Measurements from ENCODE around the gene ZNF512. TPM values are rescaled to one million over a fixed set of nuclear protein-coding genes. Genes with fewer than 3 reads are reported as not detected.

Gene ZNF512, protein sequence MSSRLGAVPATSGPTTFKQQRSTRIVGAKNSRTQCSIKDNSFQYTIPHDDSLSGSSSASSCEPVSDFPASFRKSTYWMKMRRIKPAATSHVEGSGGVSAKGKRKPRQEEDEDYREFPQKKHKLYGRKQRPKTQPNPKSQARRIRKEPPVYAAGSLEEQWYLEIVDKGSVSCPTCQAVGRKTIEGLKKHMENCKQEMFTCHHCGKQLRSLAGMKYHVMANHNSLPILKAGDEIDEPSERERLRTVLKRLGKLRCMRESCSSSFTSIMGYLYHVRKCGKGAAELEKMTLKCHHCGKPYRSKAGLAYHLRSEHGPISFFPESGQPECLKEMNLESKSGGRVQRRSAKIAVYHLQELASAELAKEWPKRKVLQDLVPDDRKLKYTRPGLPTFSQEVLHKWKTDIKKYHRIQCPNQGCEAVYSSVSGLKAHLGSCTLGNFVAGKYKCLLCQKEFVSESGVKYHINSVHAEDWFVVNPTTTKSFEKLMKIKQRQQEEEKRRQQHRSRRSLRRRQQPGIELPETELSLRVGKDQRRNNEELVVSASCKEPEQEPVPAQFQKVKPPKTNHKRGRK
- 16.5 TPM for polyA plus RNA-seq (2012; ENCODE audit: insufficient read length, low read depth)

DNA sequence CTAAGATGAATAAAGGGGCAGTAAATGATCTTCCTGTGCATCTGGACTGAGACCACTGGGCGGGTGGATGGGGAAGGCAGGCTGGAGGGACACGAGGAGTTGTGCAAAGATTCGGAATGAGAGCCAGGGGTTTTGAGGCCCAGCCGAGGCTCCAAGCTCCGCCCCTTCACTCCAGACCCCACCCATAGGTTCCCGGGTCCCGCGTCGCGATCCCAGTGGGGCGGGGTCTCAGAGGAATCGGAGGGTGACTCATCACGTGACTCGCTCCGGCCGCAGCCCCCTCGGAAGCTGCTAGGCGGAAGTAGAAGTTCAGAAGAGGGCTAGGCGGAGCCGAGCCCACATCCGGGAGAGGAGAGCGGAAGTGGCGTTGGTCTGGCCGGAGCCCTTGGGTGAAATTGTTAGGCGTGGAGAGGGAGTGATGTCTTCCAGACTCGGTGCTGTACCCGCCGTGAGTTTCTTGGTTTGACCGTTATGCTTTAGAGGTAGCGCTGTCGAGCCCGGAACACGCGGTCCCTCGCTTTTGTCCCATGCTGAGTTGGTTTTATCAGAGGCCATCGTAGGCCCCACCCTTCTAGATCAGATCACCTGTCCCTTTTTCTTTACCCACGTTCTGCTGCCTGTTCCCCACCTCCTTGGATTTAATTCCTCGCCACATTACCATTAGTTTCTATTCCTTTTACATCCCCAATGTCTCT lies at the start of gene ZNF512:
Gene ZNF512 (plus strand): TSS at position 348 of the 695 bp plus-strand sequence. CDS start 71 bp downstream, at position 419.
- TF ChIP-seq POLR2AphosphoS5 (IDR thresholded peaks at IDR 0.05; ENCODE audit: low read depth, low read length) (peak; percentile 96), TAF1 (IDR thresholded peaks at IDR 0.05; ENCODE audit: borderline replicate concordance, insufficient read depth, low read length) (peak; percentile 95), FOXP2 (optimal IDR thresholded peaks at IDR 0.05; ENCODE audit: borderline replicate concordance, extremely low read depth, extremely low read length, insufficient read depth) (peak; percentile 22), SIN3A (IDR thresholded peaks at IDR 0.05; ENCODE audit: borderline replicate concordance, insufficient read depth, low read length) (no peak)
- TF ChIP-seq, protein P1, sequence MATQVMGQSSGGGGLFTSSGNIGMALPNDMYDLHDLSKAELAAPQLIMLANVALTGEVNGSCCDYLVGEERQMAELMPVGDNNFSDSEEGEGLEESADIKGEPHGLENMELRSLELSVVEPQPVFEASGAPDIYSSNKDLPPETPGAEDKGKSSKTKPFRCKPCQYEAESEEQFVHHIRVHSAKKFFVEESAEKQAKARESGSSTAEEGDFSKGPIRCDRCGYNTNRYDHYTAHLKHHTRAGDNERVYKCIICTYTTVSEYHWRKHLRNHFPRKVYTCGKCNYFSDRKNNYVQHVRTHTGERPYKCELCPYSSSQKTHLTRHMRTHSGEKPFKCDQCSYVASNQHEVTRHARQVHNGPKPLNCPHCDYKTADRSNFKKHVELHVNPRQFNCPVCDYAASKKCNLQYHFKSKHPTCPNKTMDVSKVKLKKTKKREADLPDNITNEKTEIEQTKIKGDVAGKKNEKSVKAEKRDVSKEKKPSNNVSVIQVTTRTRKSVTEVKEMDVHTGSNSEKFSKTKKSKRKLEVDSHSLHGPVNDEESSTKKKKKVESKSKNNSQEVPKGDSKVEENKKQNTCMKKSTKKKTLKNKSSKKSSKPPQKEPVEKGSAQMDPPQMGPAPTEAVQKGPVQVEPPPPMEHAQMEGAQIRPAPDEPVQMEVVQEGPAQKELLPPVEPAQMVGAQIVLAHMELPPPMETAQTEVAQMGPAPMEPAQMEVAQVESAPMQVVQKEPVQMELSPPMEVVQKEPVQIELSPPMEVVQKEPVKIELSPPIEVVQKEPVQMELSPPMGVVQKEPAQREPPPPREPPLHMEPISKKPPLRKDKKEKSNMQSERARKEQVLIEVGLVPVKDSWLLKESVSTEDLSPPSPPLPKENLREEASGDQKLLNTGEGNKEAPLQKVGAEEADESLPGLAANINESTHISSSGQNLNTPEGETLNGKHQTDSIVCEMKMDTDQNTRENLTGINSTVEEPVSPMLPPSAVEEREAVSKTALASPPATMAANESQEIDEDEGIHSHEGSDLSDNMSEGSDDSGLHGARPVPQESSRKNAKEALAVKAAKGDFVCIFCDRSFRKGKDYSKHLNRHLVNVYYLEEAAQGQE (IDR thresholded peaks at IDR 0.05; ENCODE audit: insufficient read depth in 1 of 2, low read depth in 2 of 2, low read length in 2 of 2) = no peak; a peak in 2 of 4 replicates

DNA sequence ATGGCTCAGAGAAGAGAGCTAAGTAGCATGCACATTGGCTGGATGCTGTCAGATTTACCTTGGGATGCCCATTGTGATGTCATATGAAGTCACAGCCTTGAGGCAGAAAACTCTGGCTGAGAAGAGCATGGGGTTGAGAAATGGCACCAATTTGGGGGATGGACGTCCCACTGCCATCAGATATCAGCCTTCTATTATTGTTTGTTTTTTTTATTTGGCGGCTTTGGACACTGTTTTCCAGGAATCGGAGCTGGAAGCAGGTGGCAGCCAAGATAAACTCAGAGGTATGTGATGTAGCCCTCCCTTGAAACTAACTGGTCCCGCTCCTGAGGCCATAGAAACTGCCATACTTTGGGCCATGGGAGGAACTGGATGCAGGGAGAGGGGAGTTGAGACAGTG lies 45.6 kb upstream of the ZNF512 start:
- TF ChIP-seq TAF1 (IDR thresholded peaks at IDR 0.05; ENCODE audit: borderline replicate concordance, insufficient read depth, low read length) (no peak), FOXP2 (optimal IDR thresholded peaks at IDR 0.05; ENCODE audit: borderline replicate concordance, extremely low read depth, extremely low read length, insufficient read depth) (no peak), POLR2AphosphoS5 (IDR thresholded peaks at IDR 0.05; ENCODE audit: low read depth, low read length) (no peak), SIN3A (IDR thresholded peaks at IDR 0.05; ENCODE audit: borderline replicate concordance, insufficient read depth, low read length) (no peak)
- TF ChIP-seq, protein P1 (IDR thresholded peaks at IDR 0.05; ENCODE audit: insufficient read depth in 1 of 2, low read depth in 2 of 2, low read length in 2 of 2) = no peak

DNA sequence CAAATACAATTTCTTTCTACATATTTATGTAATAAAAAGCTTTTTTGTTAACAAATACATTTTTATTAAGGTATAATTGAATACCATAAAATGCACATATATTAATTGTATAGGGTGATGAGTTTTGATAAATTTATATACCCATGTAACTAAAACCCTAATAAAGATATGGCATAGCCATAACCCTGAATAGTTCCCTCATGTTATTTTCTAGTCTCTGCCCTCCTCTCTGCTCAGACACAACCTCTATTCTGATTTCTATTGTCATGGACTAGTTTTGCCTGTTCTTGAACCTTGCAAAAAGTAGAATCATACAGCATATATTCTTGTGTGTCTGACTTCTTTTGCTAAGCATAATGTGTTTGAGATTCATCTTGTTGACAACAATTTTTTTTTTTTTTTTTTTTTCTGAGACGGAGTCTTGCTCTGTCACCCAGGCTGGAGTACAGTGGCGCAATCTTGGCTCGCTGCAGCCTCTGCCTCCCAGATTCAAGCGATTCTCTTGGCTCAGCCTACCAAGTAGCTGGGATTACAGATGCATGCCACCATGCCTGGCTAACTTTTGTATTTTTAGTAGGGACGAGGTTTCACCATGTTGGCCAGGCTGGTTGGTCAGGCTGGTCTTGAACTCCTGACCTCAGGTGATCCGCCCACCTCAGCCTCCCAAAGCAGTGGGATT lies 38.6 kb upstream of the ZNF512 start:
- TF ChIP-seq TAF1 (IDR thresholded peaks at IDR 0.05; ENCODE audit: borderline replicate concordance, insufficient read depth, low read length) (no peak), FOXP2 (optimal IDR thresholded peaks at IDR 0.05; ENCODE audit: borderline replicate concordance, extremely low read depth, extremely low read length, insufficient read depth) (no peak), POLR2AphosphoS5 (IDR thresholded peaks at IDR 0.05; ENCODE audit: low read depth, low read length) (no peak), SIN3A (IDR thresholded peaks at IDR 0.05; ENCODE audit: borderline replicate concordance, insufficient read depth, low read length) (no peak)
- TF ChIP-seq, protein P1 (IDR thresholded peaks at IDR 0.05; ENCODE audit: insufficient read depth in 1 of 2, low read depth in 2 of 2, low read length in 2 of 2) = no peak

DNA sequence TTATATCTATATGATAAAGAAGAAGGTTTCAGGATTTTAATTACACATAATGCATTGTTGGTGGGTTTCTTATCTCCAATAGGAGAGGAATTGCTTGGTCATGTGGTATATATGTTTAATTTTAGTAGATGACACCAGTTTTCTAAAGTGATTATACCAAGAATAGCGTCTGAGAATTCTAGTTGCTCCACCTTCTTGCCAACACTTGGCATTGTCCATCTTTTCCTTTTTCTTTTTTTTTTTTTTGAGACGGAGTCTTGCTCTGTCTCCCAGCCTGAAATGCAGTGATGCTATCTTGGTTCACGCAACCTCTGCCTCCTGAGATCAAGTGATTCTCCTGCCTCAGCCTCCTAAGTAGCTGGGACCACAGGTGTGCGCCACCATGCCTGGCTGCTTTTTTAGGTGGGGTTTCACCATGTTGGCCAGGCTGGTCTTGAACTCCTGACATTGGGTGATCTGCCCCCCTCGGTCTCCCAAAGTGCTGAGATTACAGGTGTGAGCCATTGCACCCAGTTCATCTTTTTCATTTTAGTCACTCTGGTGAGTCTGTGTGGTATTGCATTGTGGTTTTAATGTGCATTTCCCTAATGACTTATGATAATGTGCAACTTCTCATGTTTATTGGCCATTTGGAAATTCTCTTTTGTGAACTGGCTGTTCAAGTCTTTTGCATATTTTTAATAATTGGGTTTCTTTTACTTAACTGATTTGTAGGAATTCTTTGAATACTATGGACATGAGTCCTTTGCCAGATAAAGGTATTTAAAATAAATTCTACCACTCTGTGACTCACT lies 37.3 kb upstream of the ZNF512 start:
- TF ChIP-seq POLR2AphosphoS5 (IDR thresholded peaks at IDR 0.05; ENCODE audit: low read depth, low read length) = no peak
- TF ChIP-seq, protein P1 (IDR thresholded peaks at IDR 0.05; ENCODE audit: insufficient read depth in 1 of 2, low read depth in 2 of 2, low read length in 2 of 2) = no peak
- TF ChIP-seq TAF1 (IDR thresholded peaks at IDR 0.05; ENCODE audit: borderline replicate concordance, insufficient read depth, low read length) = no peak
- TF ChIP-seq FOXP2 (optimal IDR thresholded peaks at IDR 0.05; ENCODE audit: borderline replicate concordance, extremely low read depth, extremely low read length, insufficient read depth) = no peak
- no peak for TF ChIP-seq SIN3A (IDR thresholded peaks at IDR 0.05; ENCODE audit: borderline replicate concordance, insufficient read depth, low read length)
